Endothelial cell of umbilical vein (primary cell): Measurements from ENCODE around the gene FLT3LG. TPM values are rescaled to one million over a fixed set of nuclear protein-coding genes. Genes with fewer than 3 reads are reported as not detected.
"Not testable (repeated sequence)": the region's sequence is repeated elsewhere in the genome, so short reads cannot be mapped to it uniquely, and the experiment has no call there.

Experiments
- BruUV-seq: library from RNA; stranded (reverse); fragments of 400-500 nt; replicated peaks from 2 replicates; lab custom pipeline; 2021; lab: Mats Ljungman, UMichigan
- CTCF ChIA-PET: fragments of 300-600, 350-600 bp; sonication (Branson Sonifier 250); formaldehyde crosslinking; loops from one replicate; lab custom pipeline; 2021; ENCODE audit warnings: antibody characterized with exemption, inconsistent platforms; lab: Charles Lee
- POLR2A ChIA-PET: fragments of 300-600, 350-600 bp; sonication (Branson Sonifier 250); formaldehyde crosslinking; loops from one replicate; lab custom pipeline; 2021; ENCODE audit warnings: antibody characterized with exemption, inconsistent platforms; lab: Charles Lee
- DNase-seq: peaks from one replicate; pipeline ENCODE4 v3.0.0-alpha.2; 2011; ENCODE audit warnings: low read depth, low spot score
- FAIRE-seq: peaks from 2 replicates; lab custom pipeline; 2011; peaks lifted over from hg19 to GRCh38; lab: Jason Lieb, UNC
- H2AFZ ChIP-seq: 2 replicates; pipeline ENCODE4 v1.6.0; 2012; ENCODE audit warnings: low read depth, low read length, control low read depth, inconsistent platforms
- H3K27ac ChIP-seq: 2 replicates; pipeline ENCODE4 v1.5.1; 2011; ENCODE audit warnings: low read depth, mild to moderate bottlenecking, control low read depth, low read length, moderate library complexity; ENCODE audit not compliant: insufficient read depth
- H3K27me3 ChIP-seq, 2 experiments: 2 replicates each; pipeline versions ENCODE4 v1.6.0 to v1.6.1; 2011; ENCODE audit warnings: low read length in 2 of 2, mixed read lengths in 1 of 2; ENCODE audit not compliant: control insufficient read depth in 2 of 2, insufficient read depth in 2 of 2
- H3K36me3 ChIP-seq, 2 experiments: 2 replicates in 1 of 2; 3 replicates in 1 of 2; pipeline ENCODE4 v1.5.1; 2011; ENCODE audit warnings: low read length in 2 of 2, mild to moderate bottlenecking in 1 of 2, moderate library complexity in 1 of 2; ENCODE audit not compliant: control insufficient read depth in 2 of 2, insufficient read depth in 2 of 2; ENCODE audit errors: extremely low read depth in 1 of 2
- H3K4me1 ChIP-seq: 3 replicates; pipeline ENCODE4 v1.5.1; 2011; ENCODE audit warnings: mild to moderate bottlenecking, low read length; ENCODE audit not compliant: control insufficient read depth, insufficient read depth; ENCODE audit errors: extremely low read depth
- H3K4me2 ChIP-seq: 2 replicates; pipeline ENCODE4 v1.6.1; 2011; ENCODE audit warnings: low read length, control low read depth, mixed read lengths; ENCODE audit not compliant: insufficient read depth
- H3K4me3 ChIP-seq, 3 experiments: fragments of 200-600 bp in 1 of 3; sonication (generic), shearing (Covaris generic) in 1 of 3; replicated peaks in 1 of 3; 2 replicates each; pipeline ENCODE4 v1.5.1; 2011 to 2016; ENCODE audit warnings: control low read depth in 3 of 3, low read length in 3 of 3, mild to moderate bottlenecking in 2 of 3, inconsistent platforms in 1 of 3, low read depth in 1 of 3, moderate library complexity in 1 of 3; ENCODE audit not compliant: insufficient read depth in 1 of 3
- H3K79me2 ChIP-seq: 2 replicates; pipeline ENCODE4 v1.6.0; 2012; ENCODE audit warnings: low read length, inconsistent platforms; ENCODE audit not compliant: control insufficient read depth, insufficient read depth
- H3K9ac ChIP-seq: replicated peaks from 2 replicates; pipeline ENCODE3; 2011; ENCODE audit warnings: low read length, control low read depth; ENCODE audit not compliant: insufficient read depth; ENCODE audit errors: extremely low read depth
- H3K9me1 ChIP-seq: replicated peaks from 3 replicates; pipeline ENCODE4 v1.6.0; 2011; ENCODE audit warnings: mild to moderate bottlenecking, low read length; ENCODE audit not compliant: control insufficient read depth, insufficient read depth; ENCODE audit errors: extremely low read depth
- H3K9me3 ChIP-seq: replicated peaks from 2 replicates; pipeline ENCODE4 v1.5.1; 2012; ENCODE audit warnings: low read length, inconsistent platforms; ENCODE audit not compliant: control insufficient read depth, insufficient read depth
- H4K20me1 ChIP-seq: replicated peaks from 2 replicates; pipeline ENCODE3; 2011; ENCODE audit warnings: mild to moderate bottlenecking, low read length; ENCODE audit not compliant: control insufficient read depth, insufficient read depth; ENCODE audit errors: extremely low read depth
- EZH2 ChIP-seq: IDR thresholded peaks from 2 replicates; pipeline ENCODE4 v1.6.1; 2012; ENCODE audit warnings: borderline replicate concordance, low read depth, mild to moderate bottlenecking, moderate library complexity, low read length, inconsistent platforms; ENCODE audit not compliant: severe bottlenecking
- FOS ChIP-seq: IDR thresholded peaks from 2 replicates; pipeline ENCODE4 v1.6.1; 2011; ENCODE audit warnings: mild to moderate bottlenecking, low read length, moderate library complexity, borderline replicate concordance; ENCODE audit not compliant: insufficient read depth
- GATA2 ChIP-seq: IDR thresholded peaks from 2 replicates; pipeline ENCODE4 v1.7.0; 2011; ENCODE audit warnings: low read depth, mild to moderate bottlenecking, moderate library complexity, mixed read lengths, low read length; ENCODE audit not compliant: insufficient read length, insufficient read depth
- JUN ChIP-seq: IDR thresholded peaks from 2 replicates; pipeline ENCODE4 v1.6.1; 2011; ENCODE audit warnings: borderline replicate concordance, low read depth; ENCODE audit not compliant: insufficient read length, insufficient read depth
- MYC ChIP-seq: IDR thresholded peaks from one replicate; pipeline ENCODE4 v1.6.1; 2011; ENCODE audit warnings: mild to moderate bottlenecking, low read depth, low read length
- POLR2A ChIP-seq: IDR thresholded peaks from 2 replicates; pipeline ENCODE4 v1.6.1; 2012; ENCODE audit warnings: low read depth, mild to moderate bottlenecking, control low read depth, low read length
- POLR2AphosphoS5 ChIP-seq: IDR thresholded peaks from 2 replicates; pipeline ENCODE4 v1.6.1; 2012; ENCODE audit warnings: low read depth, mild to moderate bottlenecking, control low read depth, low read length, moderate library complexity; ENCODE audit not compliant: insufficient read depth
- dilution Hi-C: fragments of 300-500 bp; cut with MboI; formaldehyde crosslinking; loops from one replicate; pipeline ENCODE4 v1.15.0; 2019; ENCODE audit warnings: low sequenced_read_pairs; ENCODE audit not compliant: extremely low pct_ligation_motif_present
- intact Hi-C: fragments of 100-400 bp; cut with micrococcal nuclease; formaldehyde crosslinking; loops from one replicate; pipeline ENCODE4 v1.10.0; 2022
- polyA plus RNA-seq, 4 experiments: library from polyadenylated mRNA; depleted of rRNA in 3 of 4; stranded (reverse) in 3 of 4; unstranded in 1 of 4; fragments of >200 nt; gene quantifications; 2 replicates each; pipeline versions ENCODE4 v1.2.1 to v1.2.3, GENCODE V29; 2011 to 2012; ENCODE audit warnings: missing spikeins in 1 of 4
- total RNA-seq: library from RNA; stranded (reverse); gene quantifications from 2 replicates; pipeline ENCODE4 v1.2.3, GENCODE V29; 2021
- TF ChIP-seq, protein P1 (sequence below), 2 donors: IDR thresholded peaks; 1 replicate in 1 of 2; 2 replicates in 1 of 2; pipeline ENCODE4 v1.5.1; 2011; ENCODE audit warnings: low read length in 2 of 2, mild to moderate bottlenecking in 2 of 2, moderate library complexity in 2 of 2, control low read depth in 1 of 2, inconsistent platforms in 1 of 2, low read depth in 1 of 2; ENCODE audit not compliant: insufficient read depth in 1 of 2; ENCODE audit errors: extremely low read depth in 1 of 2
- TF ChIP-seq, protein P2 (sequence below): IDR thresholded peaks from 2 replicates; pipeline ENCODE4 v1.6.1; 2011; ENCODE audit not compliant: insufficient read depth, insufficient read length

The FLT3LG gene
- total and polyA plus RNA-seq, 2 donors (not counting 3 experiments of a cell fraction or from before 2014, with no cell fraction given): 5.0 to 5.7 TPM

DNA sequence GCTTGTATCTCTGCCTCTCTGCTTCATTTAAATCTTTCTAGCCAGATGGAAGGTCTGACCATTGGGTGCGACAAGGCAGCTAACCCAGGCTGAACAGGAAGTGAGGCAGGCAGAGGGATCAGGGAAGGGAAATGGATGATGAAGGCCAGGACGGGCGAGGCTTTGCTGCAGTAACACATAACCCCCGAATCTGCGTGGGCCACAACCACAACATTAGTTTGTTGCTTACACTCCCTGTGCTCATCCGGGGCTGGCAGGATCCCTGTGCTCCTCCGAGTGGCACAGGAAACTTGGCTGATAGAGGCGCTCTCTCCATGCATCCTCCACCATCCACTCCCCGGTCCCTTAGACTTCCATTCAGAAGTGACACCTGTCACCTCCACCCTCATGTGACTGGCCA is 1.1 kb upstream of the FLT3LG start:
- CTCF ChIA-PET: interaction anchor here (0.9 to 3.6 kb wide), 10 partner anchors 13 to 204 kb away, joined by 3 to 17 read pairs (median 4); partner anchors contain the start of genes ALDH16A1, PIH1D1 and RPS11
- BruUV-seq: no TSS peak
- H3K36me3 ChIP-seq: peaks cover 0 to 4% of the 10 kb centered on the region in 2 experiments
- dilution Hi-C loops: no loop called here
- intact Hi-C loops: no loop called here
- peaks cover 6% of the 10 kb centered on the region for H3K4me1 ChIP-seq
- no peaks in the 10 kb centered on the region for H4K20me1 ChIP-seq
- DNase-seq (no peak), FAIRE-seq (peak; percentile 71)
- TF ChIP-seq POLR2AphosphoS5 (no peak), JUN (no peak), FOS (no peak), POLR2A (no peak), EZH2 (no peak), MYC (no peak), GATA2 (no peak)
- TF ChIP-seq, protein P1, sequence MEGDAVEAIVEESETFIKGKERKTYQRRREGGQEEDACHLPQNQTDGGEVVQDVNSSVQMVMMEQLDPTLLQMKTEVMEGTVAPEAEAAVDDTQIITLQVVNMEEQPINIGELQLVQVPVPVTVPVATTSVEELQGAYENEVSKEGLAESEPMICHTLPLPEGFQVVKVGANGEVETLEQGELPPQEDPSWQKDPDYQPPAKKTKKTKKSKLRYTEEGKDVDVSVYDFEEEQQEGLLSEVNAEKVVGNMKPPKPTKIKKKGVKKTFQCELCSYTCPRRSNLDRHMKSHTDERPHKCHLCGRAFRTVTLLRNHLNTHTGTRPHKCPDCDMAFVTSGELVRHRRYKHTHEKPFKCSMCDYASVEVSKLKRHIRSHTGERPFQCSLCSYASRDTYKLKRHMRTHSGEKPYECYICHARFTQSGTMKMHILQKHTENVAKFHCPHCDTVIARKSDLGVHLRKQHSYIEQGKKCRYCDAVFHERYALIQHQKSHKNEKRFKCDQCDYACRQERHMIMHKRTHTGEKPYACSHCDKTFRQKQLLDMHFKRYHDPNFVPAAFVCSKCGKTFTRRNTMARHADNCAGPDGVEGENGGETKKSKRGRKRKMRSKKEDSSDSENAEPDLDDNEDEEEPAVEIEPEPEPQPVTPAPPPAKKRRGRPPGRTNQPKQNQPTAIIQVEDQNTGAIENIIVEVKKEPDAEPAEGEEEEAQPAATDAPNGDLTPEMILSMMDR (IDR thresholded peaks at IDR 0.05; ENCODE audit: extremely low read depth in 1 of 2, insufficient read depth in 1 of 2, low read depth in 1 of 2, low read length in 2 of 2): no peak
- TF ChIP-seq, protein P2, sequence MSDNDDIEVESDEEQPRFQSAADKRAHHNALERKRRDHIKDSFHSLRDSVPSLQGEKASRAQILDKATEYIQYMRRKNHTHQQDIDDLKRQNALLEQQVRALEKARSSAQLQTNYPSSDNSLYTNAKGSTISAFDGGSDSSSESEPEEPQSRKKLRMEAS: no peak
- no peaks in the 10 kb centered on the region for H3K79me2 ChIP-seq
- no peaks in the 10 kb centered on the region for H3K9me1 ChIP-seq
- no peaks in the 10 kb centered on the region for H3K27me3 ChIP-seq
- peak overlapping the region; percentile 5 for H2AFZ ChIP-seq
- H3K9me3 ChIP-seq: no peaks in the 10 kb centered on the region
- no peak overlapping the region for H3K27ac ChIP-seq
- POLR2A ChIA-PET: interaction anchor here (0.9 kb wide), 1 partner anchor 19 kb away, joined by 3 read pairs; no protein-coding TSS in a partner anchor
- H3K4me3 ChIP-seq: no peak overlapping the region
- H3K4me2 ChIP-seq: no peak overlapping the region
- no peak overlapping the region for H3K9ac ChIP-seq

DNA sequence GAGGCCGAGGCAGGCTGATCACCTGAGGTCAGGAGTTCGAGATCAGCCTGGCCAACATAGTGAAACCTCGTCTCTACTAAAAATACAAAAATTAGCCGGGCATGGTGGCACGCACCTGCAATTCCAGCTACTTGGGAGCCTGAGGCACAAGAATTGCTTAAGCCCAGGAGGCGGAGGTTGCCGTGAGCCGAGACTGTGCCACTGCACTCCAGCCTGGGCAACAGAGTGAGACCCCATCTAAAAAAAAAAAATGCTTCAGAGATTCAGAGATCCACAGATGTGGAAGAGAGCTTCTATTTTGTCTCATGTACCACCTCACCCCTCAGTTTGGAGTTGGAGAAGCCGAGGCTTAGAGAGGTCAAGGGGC is 531 bp upstream of the FLT3LG start:
- BruUV-seq, POLR2A ChIA-PET: not testable (repeated sequence)
- CTCF ChIA-PET: interaction anchor here (0.5 to 3.6 kb wide), 12 partner anchors 10 to 207 kb away, joined by 3 to 17 read pairs (median 4); partner anchors contain the start of genes ALDH16A1, PIH1D1 and RPS11

More for the DNA sequence above, 531 bp upstream of the FLT3LG start:
- H3K36me3 ChIP-seq, H3K9me3 ChIP-seq, H4K20me1 ChIP-seq, H3K27ac ChIP-seq, H3K79me2 ChIP-seq, dilution Hi-C loops, intact Hi-C loops, H3K27me3 ChIP-seq, H3K9me1 ChIP-seq, H3K4me1 ChIP-seq, DNase-seq, FAIRE-seq: not testable (repeated sequence)
- peak overlapping the region; percentile 78 for H3K4me2 ChIP-seq
- peak overlapping the region; percentile 98 for H2AFZ ChIP-seq
- H3K9ac ChIP-seq: peak overlapping the region; percentile 60
- H3K4me3 ChIP-seq: peak overlapping the region in 2 of 3 experiments; percentile 62 to 73
